GM23338 (cell line): ENCODE data around the gene VPS39. TPM values are rescaled to one million over a fixed set of nuclear protein-coding genes. Genes with fewer than 3 reads are reported as not detected.

Experiments used
- ATAC-seq: fragments of 200-7000 bp; cut with Tn5 transposase; 3 replicates; pipeline ENCODE4 v1.9.1; 2020
- DNase-seq: peaks from one replicate; pipeline ENCODE4 v3.0.0-alpha.2; 2015; ENCODE audit warnings: low spot score
- H2AFZ ChIP-seq: fragments of 200-600 bp; sonication (generic); 2 replicates; pipeline ENCODE4 v1.8.0; 2016; ENCODE audit warnings: antibody characterized with exemption, mild to moderate bottlenecking, moderate library complexity
- H3F3A ChIP-seq: fragments of 200-600 bp; sonication (generic); replicated peaks from 2 replicates; pipeline ENCODE4 v1.8.0; 2017; ENCODE audit warnings: antibody characterized with exemption, mixed run types, low read depth
- H3K27ac ChIP-seq: fragments of 200-600 bp; sonication (generic); 2 replicates; pipeline ENCODE4 v1.6.1; 2016; ENCODE audit warnings: low read depth
- H3K27me3 ChIP-seq: fragments of 200-600 bp; sonication (generic); 2 replicates; pipeline ENCODE4 v1.8.0; 2016; ENCODE audit warnings: mild to moderate bottlenecking, mixed run types, moderate library complexity; ENCODE audit not compliant: insufficient read depth
- H3K36me3 ChIP-seq: fragments of 200-600 bp; sonication (generic); 2 replicates; pipeline ENCODE4 v1.8.0; 2016; ENCODE audit warnings: mild to moderate bottlenecking; ENCODE audit not compliant: insufficient read depth
- H3K4me1 ChIP-seq: fragments of 200-600 bp; sonication (generic); 2 replicates; pipeline ENCODE4 v1.8.0; 2016; ENCODE audit warnings: mild to moderate bottlenecking, moderate library complexity; ENCODE audit not compliant: insufficient read depth
- H3K4me2 ChIP-seq: fragments of 200-600 bp; sonication (generic); 2 replicates; pipeline ENCODE4 v1.7.1; 2017; ENCODE audit warnings: mixed run types
- H3K4me3 ChIP-seq: fragments of 200-600 bp; sonication (generic); 2 replicates; pipeline ENCODE4 v1.6.1; 2016; ENCODE audit warnings: mixed run types
- H3K79me2 ChIP-seq: fragments of 200-600 bp; sonication (generic); replicated peaks from 2 replicates; pipeline ENCODE4 v1.8.0; 2017; ENCODE audit warnings: mild to moderate bottlenecking; ENCODE audit not compliant: insufficient read depth
- H3K9me2 ChIP-seq: fragments of 200-600 bp; sonication (generic); 2 replicates; pipeline ENCODE4 v1.8.0; 2017; ENCODE audit not compliant: insufficient read depth
- H4K20me1 ChIP-seq: fragments of 200-600 bp; sonication (generic); replicated peaks from 2 replicates; pipeline ENCODE4 v1.8.0; 2017; ENCODE audit warnings: mild to moderate bottlenecking; ENCODE audit not compliant: insufficient read depth
- H3K27ac Mint-ChIP-seq: 2 replicates; pipeline ENCODE4 v1.8.0; 2020; ENCODE audit warnings: inconsistent platforms, mild to moderate bottlenecking, moderate library complexity, mixed read lengths
- H3K27me3 Mint-ChIP-seq: 3 replicates; pipeline ENCODE4 v1.8.0; 2022; ENCODE audit warnings: low read depth, mild to moderate bottlenecking, moderate library complexity, mixed read lengths, inconsistent platforms; ENCODE audit not compliant: insufficient read depth, poor library complexity
- H3K36me3 Mint-ChIP-seq: 3 replicates; pipeline ENCODE4 v1.8.0; 2021; ENCODE audit warnings: low read depth, mild to moderate bottlenecking, inconsistent platforms, moderate library complexity, mixed read lengths
- H3K4me1 Mint-ChIP-seq: 3 replicates; pipeline ENCODE4 v1.8.0; 2020; ENCODE audit warnings: mild to moderate bottlenecking, inconsistent platforms, mixed read lengths
- H3K4me3 Mint-ChIP-seq: 3 replicates; pipeline ENCODE4 v1.8.0; 2021; ENCODE audit warnings: moderate library complexity, mild to moderate bottlenecking, inconsistent platforms, mixed read lengths
- H3K9me3 Mint-ChIP-seq: 3 replicates; pipeline ENCODE4 v1.8.0; 2020; ENCODE audit warnings: moderate library complexity, mild to moderate bottlenecking, inconsistent platforms, mixed read lengths
- CTCF ChIP-seq, 2 experiments: fragments of 200-600 bp in 1 of 2; sonication (generic) in 1 of 2; conservative IDR thresholded peaks; 2 replicates each; pipeline versions ENCODE4 v1.5.1 to v1.6.1; 2016 to 2017; ENCODE audit warnings: antibody characterized with exemption in 2 of 2, low read depth in 2 of 2, mild to moderate bottlenecking in 2 of 2, moderate library complexity in 1 of 2
- JUNB ChIP-seq: IDR thresholded peaks from one replicate; pipeline ENCODE4 v1.6.1; 2016; ENCODE audit warnings: antibody characterized with exemption; ENCODE audit not compliant: unreplicated experiment
- NANOG ChIP-seq: IDR thresholded peaks from 2 replicates; pipeline ENCODE4 v1.6.1; 2016; ENCODE audit warnings: antibody characterized with exemption, borderline replicate concordance
- POLR2AphosphoS5 ChIP-seq: IDR thresholded peaks from 2 replicates; pipeline ENCODE4 v1.6.1; 2016; ENCODE audit warnings: antibody characterized with exemption, low read depth
- REST ChIP-seq: IDR thresholded peaks from one replicate; pipeline ENCODE4 v1.6.1; 2018; ENCODE audit warnings: antibody characterized with exemption; ENCODE audit not compliant: unreplicated experiment
- STAT1 ChIP-seq: IDR thresholded peaks from one replicate; pipeline ENCODE4 v1.6.1; 2016; ENCODE audit warnings: antibody characterized with exemption; ENCODE audit not compliant: unreplicated experiment
- ZNF114 ChIP-seq: fragments of 250-450 bp; sonication (Bioruptor Pico); IDR thresholded peaks from 2 replicates; pipeline ENCODE4 v1.5.0; 2020; ENCODE audit warnings: mild to moderate bottlenecking, moderate library complexity
- ZNF331 ChIP-seq: fragments of 250-450 bp; sonication (Bioruptor Pico); IDR thresholded peaks from 2 replicates; pipeline ENCODE4 v1.5.0; 2020; ENCODE audit warnings: low read depth, mild to moderate bottlenecking, moderate library complexity
- polyA plus RNA-seq: library from polyadenylated mRNA; unstranded; fragments of >200 nt; fragmentation: Nextera tagmentation; extraction: Ambion mirVana; gene quantifications from 2 replicates; pipeline ENCODE4 v1.2.1, GENCODE V29; 2016
- total RNA-seq: library from RNA; depleted of rRNA; stranded (reverse); fragments of >200 nt; shearing (Covaris generic); gene quantifications from 2 replicates; pipeline ENCODE4 v1.2.3, GENCODE V29; 2014
- TF ChIP-seq, protein P1 (sequence below): fragments of 250-450 bp; sonication (Bioruptor Pico); IDR thresholded peaks from 2 replicates; pipeline ENCODE4 v1.5.0; 2020; ENCODE audit warnings: mild to moderate bottlenecking, moderate library complexity
- TF ChIP-seq, protein P2 (sequence below): IDR thresholded peaks from 2 replicates; pipeline ENCODE4 v1.6.1; 2016; ENCODE audit warnings: antibody characterized with exemption

VPS39 gene
- total and polyA plus RNA-seq, 2 experiments from 2014 or later: 14.9 to 45.1 TPM

GRCh38 chr15:42157981-42158765 is 49.9 kb downstream of the VPS39 start:
- H2AFZ ChIP-seq: no peak overlapping the region
- H3K9me2 ChIP-seq: no peaks in the 10 kb centered on the region
- no peaks in the 10 kb centered on the region for H3K27me3 ChIP-seq
- Mint-ChIP-seq H3K9me3 (no peaks in the 10 kb centered on the region), H3K4me3 (no peak overlapping the region), H3K4me1 (peaks cover 6% of the 10 kb centered on the region; the same call in 1 of the 3 replicates), H3K36me3 (peaks cover 23% of the 10 kb centered on the region), H3K27me3 (peaks cover 12% of the 10 kb centered on the region), H3K27ac (no peak overlapping the region)
- TF ChIP-seq STAT1 (no peak), ZNF331 (CRISPR knock-in tag) (no peak), ZNF114 (no peak), JUNB (no peak), REST (no peak), CTCF (conservative IDR thresholded peaks at IDR 0.05; ENCODE audit: low read depth in 2 of 2) (no peak), POLR2AphosphoS5 (no peak), NANOG (no peak)
- TF ChIP-seq, protein P1, sequence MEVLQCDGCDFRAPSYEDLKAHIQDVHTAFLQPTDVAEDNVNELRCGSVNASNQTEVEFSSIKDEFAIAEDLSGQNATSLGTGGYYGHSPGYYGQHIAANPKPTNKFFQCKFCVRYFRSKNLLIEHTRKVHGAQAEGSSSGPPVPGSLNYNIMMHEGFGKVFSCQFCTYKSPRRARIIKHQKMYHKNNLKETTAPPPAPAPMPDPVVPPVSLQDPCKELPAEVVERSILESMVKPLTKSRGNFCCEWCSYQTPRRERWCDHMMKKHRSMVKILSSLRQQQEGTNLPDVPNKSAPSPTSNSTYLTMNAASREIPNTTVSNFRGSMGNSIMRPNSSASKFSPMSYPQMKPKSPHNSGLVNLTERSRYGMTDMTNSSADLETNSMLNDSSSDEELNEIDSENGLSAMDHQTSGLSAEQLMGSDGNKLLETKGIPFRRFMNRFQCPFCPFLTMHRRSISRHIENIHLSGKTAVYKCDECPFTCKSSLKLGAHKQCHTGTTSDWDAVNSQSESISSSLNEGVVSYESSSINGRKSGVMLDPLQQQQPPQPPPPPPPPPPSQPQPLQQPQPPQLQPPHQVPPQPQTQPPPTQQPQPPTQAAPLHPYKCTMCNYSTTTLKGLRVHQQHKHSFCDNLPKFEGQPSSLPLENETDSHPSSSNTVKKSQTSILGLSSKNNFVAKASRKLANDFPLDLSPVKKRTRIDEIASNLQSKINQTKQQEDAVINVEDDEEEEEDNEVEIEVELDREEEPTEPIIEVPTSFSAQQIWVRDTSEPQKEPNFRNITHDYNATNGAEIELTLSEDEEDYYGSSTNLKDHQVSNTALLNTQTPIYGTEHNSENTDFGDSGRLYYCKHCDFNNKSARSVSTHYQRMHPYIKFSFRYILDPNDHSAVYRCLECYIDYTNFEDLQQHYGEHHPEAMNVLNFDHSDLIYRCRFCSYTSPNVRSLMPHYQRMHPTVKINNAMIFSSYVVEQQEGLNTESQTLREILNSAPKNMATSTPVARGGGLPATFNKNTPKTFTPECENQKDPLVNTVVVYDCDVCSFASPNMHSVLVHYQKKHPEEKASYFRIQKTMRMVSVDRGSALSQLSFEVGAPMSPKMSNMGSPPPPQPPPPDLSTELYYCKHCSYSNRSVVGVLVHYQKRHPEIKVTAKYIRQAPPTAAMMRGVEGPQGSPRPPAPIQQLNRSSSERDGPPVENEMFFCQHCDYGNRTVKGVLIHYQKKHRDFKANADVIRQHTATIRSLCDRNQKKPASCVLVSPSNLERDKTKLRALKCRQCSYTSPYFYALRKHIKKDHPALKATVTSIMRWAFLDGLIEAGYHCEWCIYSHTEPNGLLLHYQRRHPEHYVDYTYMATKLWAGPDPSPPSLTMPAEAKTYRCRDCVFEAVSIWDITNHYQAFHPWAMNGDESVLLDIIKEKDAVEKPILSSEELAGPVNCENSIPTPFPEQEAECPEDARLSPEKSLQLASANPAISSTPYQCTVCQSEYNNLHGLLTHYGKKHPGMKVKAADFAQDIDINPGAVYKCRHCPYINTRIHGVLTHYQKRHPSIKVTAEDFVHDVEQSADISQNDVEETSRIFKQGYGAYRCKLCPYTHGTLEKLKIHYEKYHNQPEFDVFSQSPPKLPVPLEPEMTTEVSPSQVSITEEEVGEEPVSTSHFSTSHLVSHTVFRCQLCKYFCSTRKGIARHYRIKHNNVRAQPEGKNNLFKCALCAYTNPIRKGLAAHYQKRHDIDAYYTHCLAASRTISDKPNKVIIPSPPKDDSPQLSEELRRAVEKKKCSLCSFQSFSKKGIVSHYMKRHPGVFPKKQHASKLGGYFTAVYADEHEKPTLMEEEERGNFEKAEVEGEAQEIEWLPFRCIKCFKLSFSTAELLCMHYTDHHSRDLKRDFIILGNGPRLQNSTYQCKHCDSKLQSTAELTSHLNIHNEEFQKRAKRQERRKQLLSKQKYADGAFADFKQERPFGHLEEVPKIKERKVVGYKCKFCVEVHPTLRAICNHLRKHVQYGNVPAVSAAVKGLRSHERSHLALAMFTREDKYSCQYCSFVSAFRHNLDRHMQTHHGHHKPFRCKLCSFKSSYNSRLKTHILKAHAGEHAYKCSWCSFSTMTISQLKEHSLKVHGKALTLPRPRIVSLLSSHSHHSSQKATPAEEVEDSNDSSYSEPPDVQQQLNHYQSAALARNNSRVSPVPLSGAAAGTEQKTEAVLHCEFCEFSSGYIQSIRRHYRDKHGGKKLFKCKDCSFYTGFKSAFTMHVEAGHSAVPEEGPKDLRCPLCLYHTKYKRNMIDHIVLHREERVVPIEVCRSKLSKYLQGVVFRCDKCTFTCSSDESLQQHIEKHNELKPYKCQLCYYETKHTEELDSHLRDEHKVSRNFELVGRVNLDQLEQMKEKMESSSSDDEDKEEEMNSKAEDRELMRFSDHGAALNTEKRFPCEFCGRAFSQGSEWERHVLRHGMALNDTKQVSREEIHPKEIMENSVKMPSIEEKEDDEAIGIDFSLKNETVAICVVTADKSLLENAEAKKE (CRISPR knock-in tag): no peak
- TF ChIP-seq, protein P2, sequence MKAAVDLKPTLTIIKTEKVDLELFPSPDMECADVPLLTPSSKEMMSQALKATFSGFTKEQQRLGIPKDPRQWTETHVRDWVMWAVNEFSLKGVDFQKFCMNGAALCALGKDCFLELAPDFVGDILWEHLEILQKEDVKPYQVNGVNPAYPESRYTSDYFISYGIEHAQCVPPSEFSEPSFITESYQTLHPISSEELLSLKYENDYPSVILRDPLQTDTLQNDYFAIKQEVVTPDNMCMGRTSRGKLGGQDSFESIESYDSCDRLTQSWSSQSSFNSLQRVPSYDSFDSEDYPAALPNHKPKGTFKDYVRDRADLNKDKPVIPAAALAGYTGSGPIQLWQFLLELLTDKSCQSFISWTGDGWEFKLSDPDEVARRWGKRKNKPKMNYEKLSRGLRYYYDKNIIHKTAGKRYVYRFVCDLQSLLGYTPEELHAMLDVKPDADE: no peak
- H3K79me2 ChIP-seq: no peaks in the 10 kb centered on the region
- H3K4me3 ChIP-seq: no peak overlapping the region
- no peak overlapping the region for H3K27ac ChIP-seq
- H3K4me2 ChIP-seq: no peak overlapping the region
- DNase-seq: no peak
- H4K20me1 ChIP-seq: no peaks in the 10 kb centered on the region
- peaks cover 6% of the 10 kb centered on the region; the same call in 1 of the 2 replicates for H3K36me3 ChIP-seq
- no peak for ATAC-seq
- H3F3A ChIP-seq: no peaks in the 10 kb centered on the region
- no peaks in the 10 kb centered on the region for H3K4me1 ChIP-seq
